ENCODE results near the gene SFI1.

DNA sequence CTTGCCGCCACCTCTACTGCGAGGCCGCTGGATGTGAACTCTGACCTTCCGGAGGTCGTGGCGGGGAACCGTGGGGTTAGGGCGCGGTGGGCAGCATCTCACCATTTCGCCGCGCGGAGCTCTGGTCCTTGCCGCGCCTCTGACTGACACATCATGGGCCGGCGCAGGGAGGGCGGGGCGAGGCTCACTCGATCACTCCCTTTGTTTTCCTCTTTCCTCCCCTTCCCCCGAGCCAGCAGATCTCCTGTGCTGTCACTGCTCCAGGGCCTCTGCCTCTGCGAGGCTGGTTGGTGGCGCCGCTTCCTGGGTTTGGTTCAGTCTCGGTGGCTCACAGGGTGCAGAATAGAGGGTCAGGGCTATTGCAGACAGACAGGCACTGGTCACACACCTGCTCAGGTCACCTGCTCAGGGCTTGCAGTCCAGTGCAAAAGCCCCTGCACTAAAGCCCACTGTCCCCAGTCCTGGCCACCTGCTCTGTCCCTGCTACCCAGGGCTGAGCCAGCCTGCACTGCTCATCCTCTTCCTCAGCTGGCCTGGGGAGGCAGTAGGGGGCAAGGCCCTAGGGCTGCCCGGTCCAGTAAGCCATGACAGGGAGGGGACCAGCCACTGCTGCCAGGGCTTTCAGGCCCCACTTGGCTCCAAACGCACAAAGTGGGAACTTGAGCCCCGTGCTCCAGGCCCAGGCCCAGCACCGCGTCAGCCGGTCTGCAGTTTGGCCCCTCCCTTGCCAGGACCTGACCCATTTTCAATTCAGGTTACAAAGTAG is 129.5 kb downstream of the SFI1 start:
- TF ChIP-seq, protein P1, sequence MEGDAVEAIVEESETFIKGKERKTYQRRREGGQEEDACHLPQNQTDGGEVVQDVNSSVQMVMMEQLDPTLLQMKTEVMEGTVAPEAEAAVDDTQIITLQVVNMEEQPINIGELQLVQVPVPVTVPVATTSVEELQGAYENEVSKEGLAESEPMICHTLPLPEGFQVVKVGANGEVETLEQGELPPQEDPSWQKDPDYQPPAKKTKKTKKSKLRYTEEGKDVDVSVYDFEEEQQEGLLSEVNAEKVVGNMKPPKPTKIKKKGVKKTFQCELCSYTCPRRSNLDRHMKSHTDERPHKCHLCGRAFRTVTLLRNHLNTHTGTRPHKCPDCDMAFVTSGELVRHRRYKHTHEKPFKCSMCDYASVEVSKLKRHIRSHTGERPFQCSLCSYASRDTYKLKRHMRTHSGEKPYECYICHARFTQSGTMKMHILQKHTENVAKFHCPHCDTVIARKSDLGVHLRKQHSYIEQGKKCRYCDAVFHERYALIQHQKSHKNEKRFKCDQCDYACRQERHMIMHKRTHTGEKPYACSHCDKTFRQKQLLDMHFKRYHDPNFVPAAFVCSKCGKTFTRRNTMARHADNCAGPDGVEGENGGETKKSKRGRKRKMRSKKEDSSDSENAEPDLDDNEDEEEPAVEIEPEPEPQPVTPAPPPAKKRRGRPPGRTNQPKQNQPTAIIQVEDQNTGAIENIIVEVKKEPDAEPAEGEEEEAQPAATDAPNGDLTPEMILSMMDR (IDR thresholded peaks at IDR 0.05; ENCODE audit: low read depth, low read length, missing input control): no peak
- TF ChIP-seq, protein P2, sequence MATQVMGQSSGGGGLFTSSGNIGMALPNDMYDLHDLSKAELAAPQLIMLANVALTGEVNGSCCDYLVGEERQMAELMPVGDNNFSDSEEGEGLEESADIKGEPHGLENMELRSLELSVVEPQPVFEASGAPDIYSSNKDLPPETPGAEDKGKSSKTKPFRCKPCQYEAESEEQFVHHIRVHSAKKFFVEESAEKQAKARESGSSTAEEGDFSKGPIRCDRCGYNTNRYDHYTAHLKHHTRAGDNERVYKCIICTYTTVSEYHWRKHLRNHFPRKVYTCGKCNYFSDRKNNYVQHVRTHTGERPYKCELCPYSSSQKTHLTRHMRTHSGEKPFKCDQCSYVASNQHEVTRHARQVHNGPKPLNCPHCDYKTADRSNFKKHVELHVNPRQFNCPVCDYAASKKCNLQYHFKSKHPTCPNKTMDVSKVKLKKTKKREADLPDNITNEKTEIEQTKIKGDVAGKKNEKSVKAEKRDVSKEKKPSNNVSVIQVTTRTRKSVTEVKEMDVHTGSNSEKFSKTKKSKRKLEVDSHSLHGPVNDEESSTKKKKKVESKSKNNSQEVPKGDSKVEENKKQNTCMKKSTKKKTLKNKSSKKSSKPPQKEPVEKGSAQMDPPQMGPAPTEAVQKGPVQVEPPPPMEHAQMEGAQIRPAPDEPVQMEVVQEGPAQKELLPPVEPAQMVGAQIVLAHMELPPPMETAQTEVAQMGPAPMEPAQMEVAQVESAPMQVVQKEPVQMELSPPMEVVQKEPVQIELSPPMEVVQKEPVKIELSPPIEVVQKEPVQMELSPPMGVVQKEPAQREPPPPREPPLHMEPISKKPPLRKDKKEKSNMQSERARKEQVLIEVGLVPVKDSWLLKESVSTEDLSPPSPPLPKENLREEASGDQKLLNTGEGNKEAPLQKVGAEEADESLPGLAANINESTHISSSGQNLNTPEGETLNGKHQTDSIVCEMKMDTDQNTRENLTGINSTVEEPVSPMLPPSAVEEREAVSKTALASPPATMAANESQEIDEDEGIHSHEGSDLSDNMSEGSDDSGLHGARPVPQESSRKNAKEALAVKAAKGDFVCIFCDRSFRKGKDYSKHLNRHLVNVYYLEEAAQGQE (IDR thresholded peaks at IDR 0.05): no peak
- TF ChIP-seq, protein P3, sequence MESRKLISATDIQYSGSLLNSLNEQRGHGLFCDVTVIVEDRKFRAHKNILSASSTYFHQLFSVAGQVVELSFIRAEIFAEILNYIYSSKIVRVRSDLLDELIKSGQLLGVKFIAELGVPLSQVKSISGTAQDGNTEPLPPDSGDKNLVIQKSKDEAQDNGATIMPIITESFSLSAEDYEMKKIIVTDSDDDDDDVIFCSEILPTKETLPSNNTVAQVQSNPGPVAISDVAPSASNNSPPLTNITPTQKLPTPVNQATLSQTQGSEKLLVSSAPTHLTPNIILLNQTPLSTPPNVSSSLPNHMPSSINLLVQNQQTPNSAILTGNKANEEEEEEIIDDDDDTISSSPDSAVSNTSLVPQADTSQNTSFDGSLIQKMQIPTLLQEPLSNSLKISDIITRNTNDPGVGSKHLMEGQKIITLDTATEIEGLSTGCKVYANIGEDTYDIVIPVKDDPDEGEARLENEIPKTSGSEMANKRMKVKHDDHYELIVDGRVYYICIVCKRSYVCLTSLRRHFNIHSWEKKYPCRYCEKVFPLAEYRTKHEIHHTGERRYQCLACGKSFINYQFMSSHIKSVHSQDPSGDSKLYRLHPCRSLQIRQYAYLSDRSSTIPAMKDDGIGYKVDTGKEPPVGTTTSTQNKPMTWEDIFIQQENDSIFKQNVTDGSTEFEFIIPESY (IDR thresholded peaks at IDR 0.05): no peak
- no peak for TF ChIP-seq SP1 (IDR thresholded peaks at IDR 0.05)

Measured in liver (tissue), 3 donors.